Bone marrow (tissue), 2 donors: ENCODE measurements around the gene ITPK1.

Experiments
- DNase-seq, 2 donors: peaks; one replicate each; lab custom pipeline; 2025; lab: John Stamatoyannopoulos, UW

The ITPK1 gene

DNA sequence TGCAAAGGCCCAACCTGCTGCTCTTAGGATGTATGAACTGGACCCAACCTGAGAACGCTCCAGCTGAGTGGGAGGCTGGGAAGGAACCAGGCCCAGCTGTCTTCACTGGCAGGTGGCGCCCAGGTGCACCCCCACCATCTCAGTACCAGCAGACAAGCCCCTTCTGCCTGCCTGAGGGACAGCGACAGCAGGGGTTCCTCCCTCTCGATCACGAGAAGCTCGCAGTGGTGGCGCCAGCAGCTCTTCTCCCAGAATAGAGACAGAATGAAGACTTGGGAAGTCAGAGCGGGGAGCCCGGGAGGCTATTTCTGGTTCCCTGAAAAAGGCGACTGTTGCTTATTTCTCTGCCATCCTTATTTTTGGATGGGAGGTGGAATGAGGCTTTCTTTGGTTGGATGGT, 146.3 kb downstream of the ITPK1 start:
- DNase-seq: no peak

DNA sequence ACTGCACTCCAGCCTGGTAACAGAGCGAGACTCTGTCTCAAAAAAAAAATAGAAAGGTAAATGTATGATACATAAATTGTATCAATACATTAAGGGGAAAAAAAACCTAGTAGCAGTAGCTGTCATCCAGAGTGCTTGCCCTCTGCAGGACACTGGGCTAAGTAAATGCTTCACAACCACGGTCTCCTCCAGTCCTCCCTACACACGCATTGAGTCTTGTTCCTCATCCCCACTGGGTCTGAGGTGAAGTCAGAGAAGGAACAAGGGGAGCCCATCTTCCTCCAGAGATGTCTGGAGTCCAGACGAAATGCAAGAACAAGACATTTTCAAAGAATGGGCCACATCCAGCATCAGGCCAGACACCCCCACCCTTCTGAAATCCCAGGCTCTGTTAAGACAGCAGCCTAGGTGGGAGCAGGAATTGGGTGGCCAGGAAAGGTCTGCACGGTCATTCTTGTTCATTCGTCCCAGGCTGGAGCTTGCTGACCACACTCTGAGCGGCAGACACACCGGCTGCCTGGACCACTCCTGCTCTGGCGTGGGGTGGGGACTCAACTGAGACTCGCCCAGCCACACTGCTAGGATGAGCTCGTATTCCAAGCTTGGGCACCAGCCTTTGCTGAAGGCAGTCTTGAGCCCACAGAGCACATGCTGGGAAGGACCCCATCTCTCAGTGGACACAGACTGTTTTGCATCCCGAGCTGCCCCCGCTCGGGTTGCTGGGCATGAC, 147.3 kb downstream of the ITPK1 start:
- DNase-seq: no peak

DNA sequence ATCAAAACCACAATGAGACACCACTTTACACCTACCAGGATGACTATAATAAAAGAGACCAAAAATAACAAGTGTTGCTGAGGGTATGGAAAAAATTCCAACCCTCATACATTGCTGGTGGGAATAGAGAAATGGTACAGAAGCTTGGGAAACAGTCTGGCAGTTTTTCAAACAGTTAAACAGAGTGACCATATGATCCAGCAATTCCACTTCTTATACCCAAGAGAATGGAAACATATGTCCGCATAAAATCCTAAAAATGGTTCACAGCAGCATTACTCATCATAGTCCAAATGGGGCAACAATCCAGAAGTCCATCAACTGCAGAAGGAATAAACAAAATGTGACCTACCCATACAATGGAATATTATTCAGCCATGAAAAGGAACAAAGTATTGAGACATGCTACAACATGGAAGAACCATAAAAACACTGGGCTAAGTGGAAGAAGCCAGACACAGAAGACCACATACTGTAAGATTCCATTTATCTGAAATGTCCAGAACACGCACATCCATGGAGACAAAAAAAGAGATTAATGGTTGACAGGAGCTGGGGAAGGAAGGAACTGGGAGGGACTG, 148.3 kb downstream of the ITPK1 start:
- DNase-seq: no peak

DNA sequence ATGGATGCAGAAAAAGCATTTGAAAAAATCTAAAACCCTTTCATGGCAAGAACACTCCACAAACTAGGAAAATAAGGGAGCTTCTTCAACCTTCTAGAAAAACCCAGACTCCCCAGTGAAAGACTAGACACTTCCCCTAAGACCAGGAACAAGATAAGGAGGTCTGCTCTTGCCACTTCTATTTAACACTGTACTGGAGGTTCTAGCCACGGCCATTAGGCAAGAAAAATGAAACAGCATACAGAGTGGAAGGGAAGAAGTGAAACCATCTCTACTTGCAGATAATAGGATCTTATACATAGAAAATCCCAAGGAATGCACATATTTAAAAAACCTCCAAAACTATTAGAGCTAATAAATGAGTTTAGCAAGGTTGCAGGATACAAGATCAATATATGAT, 150.4 kb downstream of the ITPK1 start:
- DNase-seq: no peak

DNA sequence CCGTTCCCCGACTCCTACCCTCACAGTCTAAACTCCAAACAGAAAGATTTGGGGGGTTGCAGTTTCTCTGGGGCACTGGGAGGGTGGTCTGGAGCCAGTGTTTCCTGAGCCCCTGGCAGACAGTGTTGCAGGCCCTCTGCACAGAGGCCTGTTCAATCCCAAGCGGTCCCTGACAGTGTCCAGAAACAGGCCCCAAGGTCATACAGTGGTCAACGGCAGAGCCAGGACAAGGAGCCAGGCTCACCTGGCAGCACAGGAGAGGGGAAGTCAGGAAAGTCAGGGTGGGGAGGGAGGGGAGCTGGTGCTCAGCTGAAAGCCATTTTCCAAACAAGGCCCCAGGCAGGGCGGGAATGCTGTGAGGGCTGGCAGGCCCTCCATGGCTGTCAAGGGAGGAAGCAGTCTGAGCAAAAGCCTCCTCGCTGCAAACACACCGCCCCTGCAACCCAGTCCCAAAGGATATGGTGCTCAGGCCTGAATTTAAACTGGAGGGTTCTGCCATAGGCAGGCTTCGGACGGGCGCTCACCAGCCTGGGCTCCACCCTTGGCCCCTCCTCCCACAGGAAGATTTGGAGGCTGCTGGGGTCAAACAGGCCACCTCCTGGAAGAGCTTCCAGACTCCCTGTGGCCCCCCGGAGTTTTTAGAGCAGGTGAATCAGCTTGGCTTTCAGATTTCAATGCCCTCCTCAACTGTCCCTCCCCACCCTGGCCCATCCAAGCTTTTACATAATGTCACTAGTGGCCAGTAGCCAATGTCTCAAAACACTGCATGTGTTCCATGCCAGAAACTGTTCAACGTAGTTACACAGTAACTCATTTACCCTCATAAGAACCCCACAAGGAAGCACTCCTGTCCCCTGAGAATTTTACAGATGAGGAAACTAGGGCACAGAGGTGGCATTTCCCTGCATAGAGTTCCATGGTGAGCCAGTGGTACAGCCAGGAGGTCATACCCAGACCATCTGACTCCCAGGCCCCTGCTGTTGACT, 151.3 kb downstream of the ITPK1 start:
- DNase-seq: no peak

DNA sequence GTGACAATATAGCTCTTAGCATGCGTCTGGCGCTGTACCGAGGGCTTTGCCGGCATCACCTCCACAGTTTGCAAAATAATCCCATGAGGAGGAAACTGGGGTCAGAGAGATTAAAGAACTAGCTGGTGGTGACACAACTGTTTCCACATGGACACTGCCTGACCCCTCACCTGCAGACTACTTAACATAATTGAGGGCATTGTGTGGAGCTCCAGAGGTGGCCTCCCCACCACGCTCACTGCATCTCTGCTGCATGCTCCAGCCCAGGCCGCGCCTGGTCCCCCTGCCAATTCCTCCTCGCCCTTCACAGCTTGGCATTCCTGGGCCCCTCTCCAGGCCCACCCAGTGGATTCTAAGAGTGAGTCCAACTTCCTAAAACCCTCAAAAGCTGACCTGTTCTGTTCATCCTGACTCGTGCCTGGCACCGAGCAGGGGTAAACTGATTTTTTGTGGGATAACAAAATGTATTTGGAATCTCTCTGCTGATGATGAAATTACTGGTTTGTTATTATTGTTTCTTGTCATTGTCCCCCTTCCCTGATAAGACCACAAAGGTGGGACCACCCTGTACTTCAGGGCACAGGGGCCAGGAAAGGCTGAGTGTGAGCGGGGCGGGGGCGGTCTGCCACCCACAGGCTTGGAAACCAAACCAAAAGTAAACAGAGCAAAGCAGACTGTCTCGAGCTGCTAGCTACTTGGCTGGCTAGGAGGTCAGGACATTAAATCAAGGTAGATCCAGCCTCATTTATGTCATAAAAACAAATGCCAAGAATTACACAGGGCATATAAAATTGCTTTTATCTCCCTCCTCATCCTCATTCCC, 152.2 kb downstream of the ITPK1 start:
- DNase-seq: no peak

DNA sequence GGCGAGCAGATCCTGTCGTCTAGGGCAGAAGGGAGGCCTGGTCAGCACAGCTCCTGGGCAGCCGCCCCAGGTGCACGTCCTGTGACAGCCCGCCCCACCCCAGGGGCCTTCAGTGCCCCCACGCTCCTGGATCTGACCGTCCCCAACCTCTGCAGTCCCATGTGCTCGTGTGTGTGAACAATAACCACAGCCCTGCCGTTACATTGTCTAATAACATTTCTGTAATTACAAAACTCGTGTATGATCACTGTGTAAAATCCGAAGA, 153.0 kb downstream of the ITPK1 start:
- no peak for DNase-seq

DNA sequence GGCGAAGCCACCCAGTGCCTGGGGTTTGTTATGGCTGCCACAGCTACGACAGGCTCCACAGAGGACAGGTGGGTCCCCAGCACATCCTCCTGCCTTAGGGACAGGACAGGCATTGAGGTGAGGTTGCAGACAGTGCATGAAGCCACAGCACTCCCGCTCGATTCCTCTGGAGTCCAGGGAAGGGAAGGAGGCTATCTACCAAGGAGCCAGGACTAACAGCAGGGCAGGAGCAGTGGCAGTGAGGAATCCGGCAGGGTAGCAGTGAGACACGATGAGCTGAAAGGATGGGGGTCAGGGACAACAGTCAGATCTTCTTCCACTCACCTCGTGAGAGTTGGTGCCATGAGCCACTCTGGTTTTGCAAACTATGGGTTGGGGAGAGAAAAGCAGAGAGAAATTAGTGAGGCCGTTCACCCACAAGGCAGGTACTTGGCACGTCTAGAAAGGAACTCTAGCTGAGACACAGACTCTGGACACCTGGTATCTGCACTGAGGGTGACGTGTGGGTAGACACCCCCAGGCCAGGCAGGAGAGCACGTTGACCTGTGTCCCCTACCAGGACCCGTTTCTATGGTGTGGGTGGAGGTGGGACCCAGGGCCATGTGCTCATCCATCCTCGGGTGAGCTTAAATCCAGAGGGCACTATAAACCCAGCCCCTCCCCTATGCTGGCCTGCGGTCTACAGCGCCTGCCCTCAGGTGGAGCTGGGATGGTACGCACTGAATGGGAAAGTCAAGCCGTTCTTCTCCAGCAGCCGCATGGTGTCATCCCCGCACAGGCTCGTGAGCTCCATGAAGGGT, 153.5 kb downstream of the ITPK1 start:
- no peak for DNase-seq

DNA sequence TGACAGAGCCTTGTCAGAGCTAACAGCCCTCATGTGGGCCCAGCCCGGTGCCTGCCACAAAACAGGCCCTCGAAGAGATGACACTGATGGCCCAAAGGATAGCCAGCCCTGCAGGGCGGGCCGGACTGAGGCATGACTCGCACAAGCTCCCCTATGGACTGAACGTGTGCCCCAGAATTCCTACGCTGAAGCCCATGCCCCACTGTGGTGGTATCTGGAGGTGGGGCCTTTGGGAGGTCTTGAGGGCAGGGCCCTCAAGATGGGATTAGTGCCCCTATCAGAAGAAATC, 154.2 kb downstream of the ITPK1 start:
- no peak for DNase-seq

DNA sequence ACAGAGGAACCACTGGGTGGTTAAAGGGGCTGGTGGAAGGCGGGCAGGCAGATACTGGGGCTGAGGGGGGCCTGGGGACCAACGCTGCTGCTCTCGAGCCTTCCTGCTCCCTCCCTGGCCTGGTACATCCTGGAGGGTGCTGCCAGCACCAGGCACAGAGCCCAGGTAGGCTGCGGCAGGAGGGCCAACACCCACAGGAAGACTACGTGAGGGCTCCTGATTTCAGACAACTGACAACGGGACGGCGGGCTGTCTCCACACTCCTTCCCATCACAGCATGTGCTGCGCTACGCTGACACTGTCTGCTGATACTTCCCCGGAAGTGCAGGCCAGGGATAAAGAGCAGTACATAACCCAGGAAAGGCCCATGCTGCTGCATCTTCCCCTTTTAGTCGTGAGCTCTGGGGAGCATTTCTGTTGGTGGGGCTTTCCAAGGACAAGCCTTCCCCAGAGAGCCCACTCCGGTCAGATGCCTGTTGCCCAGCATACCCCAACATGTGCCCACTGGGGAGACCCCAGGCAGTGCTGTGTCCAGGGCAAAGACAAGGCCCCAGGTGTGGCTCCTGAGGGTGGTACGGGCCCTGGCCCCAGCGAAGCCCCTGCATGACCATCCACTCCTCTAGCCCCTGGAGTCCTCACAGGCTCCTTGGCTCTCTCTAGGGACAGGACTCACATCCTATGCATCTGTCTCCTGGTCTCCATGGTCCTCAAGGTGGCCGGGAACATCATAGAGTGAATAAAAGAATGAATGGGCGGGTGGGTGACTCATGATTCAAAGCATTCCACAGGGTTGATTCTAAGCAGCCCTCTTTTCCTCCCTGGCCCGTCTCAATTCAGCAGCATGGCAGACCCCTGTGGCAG, 154.8 kb downstream of the ITPK1 start:
- no peak for DNase-seq

DNA sequence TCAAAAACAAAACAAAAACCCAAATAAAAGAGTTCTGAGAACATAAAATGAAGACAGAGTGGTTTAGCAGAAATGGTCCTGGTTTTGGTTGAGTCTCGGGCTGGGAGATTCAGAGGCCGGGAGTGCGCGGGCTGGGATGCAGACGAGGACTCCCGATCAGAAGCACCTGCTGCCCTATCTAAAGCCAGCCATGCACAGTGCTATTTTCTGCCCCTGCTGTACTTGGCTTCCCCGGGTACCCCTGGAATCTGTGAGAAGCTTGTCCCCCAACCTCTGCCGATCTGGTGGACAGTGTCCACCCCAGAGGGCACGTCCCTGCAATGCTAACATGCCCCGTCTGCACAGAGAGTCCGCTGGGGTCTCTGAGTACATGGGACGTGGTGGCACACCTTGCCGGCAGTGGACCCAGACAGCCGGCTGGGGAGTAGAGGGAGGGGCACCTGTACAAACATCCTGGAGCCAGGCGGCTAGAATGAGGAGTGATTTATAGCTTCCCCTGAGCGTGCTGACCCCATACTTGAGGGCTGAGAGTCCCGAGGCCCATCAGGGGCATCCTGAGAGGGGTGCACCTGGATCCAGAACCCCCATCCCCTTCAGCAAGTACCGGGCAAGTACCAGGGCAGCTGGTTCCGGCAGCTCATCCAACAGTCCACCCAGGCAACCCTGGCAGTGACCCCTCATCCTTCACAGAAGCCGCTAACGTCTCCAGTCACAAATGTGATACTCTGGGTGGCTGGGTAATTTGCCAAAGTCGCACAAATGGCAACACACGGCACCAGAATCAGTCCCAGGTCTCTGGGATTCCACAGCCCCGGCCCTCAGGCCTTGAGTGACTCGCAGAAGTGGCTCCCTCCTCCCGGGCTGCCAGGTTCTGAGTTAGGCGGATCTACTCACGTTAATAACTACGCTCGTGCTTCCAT, 155.7 kb downstream of the ITPK1 start:
- no peak for DNase-seq

DNA sequence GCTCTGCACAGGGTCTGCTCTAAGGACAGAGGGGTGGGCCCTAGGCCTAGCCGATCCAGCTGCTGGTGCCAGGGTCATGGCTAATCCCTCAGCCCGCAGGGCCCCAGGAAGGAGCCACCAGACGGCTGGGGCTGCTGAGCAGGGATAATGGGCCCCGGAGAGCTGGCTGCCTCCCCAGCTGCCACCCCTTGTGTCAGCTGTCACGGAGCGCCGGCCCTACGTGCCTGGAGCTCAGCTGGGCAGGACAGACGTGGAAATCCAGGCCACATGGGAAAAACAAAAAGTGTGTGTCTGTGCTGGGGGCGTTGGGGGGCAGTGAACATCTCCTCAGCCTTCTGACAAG, 156.6 kb downstream of the ITPK1 start:
- no peak for DNase-seq

DNA sequence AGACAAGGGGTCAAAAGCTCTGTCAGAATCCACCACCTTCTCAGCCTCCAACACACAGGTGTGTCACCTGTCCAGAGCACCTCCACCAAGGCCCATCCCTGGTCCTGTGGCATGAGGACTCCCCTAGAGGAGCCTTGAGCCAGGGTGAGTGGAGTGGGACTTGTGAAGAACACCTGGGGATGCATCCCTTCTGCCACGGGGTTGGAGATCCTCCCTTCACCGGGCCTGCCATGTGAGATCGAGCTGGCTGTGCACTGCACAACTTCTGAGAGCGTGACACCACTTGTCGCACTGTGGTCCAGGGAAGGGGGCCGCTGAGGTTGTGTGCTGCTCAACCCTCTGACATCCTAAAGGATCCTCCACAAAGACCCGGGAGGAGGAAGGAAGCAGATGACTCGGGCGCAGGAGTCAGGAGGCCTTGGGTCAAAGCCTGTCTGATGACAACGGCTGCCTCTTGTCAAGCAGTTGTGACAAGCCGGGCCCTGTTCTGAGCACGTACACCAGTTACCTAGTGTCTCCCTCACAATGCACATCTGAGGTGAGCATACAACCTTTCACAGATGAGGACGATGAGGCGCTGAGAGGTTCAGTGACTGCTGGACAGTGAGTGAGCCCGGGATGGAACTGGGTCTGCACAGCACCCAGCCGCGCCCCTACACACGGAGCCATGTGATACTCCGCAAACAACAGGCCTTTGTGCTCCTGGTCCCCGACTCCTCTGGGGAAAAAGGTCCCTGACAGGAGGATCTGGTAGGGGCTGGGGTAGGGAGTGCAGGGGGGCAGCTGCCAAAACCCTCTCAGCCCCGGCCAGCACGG, 157.1 kb downstream of the ITPK1 start:
- no peak for DNase-seq

DNA sequence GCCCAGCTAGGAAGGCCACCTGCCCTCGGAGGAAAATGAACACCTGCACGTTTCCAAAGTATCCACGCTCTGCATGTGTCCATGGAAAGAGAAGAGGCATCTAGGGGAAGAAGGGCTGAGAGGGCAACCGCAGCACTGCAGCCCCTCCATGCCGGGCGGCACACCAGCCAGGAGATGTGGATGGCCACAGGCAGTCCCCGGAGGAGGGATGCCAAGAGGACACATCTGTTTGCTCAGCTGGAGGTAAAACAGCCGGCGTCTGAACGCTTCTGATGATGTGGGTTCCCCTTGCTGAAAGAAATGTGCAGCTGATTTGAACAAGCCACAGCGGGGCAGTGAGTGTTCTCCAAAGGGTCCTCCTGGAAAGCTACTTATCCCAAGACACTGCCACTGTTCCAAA, 158.8 kb downstream of the ITPK1 start:
- DNase-seq: no peak

DNA sequence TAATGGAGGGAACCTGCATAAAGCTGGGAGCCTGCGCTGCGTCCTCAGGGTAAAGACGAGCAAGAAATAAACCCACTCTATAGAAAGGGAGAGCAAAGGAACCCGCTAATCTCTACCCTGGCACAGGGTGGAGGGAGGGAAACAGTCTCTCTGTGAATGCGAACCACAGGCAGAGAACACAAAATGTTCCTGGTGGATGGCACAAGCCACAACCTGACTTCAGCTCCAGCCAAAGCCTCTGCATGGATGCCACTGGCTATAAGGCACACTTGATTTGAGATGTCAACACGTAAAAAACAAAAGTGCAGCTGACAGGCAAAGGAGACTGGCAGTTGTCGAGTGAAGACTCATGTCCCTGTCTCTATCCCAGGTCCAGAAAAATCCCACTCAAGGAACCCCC, 160.3 kb downstream of the ITPK1 start:
- no peak for DNase-seq

DNA sequence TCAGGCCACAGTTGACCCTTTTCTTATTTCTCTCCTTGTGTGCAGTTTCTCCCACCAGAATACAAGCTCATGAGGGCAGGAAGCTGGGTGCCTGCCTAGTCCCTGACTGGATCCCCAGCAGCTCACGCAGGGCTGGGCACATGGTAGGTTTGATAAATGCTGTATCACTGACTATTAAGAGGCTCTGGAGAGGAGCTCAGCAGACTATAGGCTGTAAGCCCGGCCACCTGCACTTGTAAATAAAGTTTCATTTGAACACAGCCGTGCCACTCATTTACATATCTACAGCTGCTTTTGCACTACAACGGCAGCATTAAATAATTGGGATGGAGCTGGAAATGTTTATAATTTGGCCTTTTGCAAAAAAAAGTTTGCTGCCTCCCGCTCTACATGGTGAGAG, 160.8 kb downstream of the ITPK1 start:
- no peak for DNase-seq

DNA sequence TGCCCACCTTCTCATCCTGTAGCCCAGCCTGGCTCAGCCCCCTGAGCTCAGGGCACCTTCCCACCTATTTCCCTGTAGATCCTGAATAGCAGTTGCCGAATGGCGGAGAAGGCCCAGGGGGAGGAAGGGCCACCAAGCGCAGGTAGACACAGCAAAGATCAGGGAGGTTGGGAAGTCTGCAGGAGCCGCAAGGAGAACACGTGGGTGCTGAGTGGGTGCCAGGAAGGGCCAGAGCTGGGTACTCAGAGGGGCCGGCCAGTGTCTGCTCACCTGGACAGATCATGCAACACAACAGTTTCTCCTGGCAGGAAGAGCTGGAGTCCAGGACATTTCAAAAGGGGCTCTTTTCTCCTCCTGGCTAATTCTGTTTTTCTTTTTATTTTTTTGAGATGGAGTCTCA, 162.2 kb downstream of the ITPK1 start:
- DNase-seq: no peak

DNA sequence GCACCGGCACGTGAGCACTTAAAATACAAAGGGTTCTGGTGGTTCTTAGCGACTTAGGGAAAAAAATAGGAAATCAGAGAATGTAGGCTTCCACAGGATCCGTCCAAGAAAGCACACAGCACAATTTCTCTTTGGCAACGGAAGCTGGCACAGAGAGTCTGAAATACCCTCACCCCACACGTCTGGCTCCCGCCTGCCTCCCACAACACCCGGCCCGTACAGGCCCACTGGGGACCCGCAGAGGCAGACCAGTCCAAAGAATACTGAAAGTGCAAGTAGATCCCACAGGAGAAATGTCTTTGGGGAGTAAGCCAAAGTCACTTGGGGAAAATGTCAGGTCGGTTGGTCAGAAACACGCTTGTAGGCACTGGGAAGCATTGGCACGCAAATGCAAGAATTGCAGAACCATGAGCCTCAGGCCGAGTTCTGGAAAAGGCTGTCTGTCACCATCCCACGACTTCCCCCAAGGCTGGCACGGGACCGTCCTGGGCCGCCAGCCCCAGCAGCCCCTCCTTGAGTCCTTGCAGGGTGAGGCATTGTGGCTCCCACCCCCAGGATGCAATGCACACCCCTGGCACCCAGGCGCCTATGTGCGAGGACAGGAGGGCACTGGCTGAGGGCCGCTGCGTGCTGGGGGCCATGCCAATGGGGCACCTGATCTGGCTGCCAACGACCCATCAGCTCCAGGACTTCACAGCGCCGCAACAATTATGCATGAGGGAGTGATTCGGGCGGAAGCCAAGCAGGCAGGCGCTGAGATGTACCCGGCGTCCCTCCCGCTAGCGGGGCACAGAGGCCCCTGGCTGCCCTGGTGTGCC, 163.0 kb downstream of the ITPK1 start:
- DNase-seq: no peak
